OCI-LY7 (cell line): ENCODE results near the gene MAPRE2. TPM values are rescaled to one million over a fixed set of nuclear protein-coding genes. Genes with fewer than 3 reads are reported as not detected.

Source experiments
- BruUV-seq: library from RNA; stranded (reverse); fragments of 400-500 nt; replicated peaks from 2 replicates; lab custom pipeline; 2021; lab: Mats Ljungman, UMichigan
- CTCF ChIA-PET: fragments of 300-600 bp; sonication (Branson Sonifier 250); formaldehyde crosslinking; loops from one replicate; lab custom pipeline; 2022; ENCODE audit warnings: antibody characterized with exemption; ENCODE audit not compliant: unreplicated experiment; lab: Charles Lee
- POLR2A ChIA-PET: fragments of 300-600 bp; sonication (Branson Sonifier 250); formaldehyde crosslinking; loops from one replicate; lab custom pipeline; 2022; ENCODE audit warnings: antibody characterized with exemption; lab: Charles Lee
- DNase-seq: peaks from one replicate; pipeline ENCODE4 v3.0.0-alpha.2; 2015; ENCODE audit warnings: low spot score
- H2AFZ ChIP-seq: fragments of 200-600 bp; sonication (generic), shearing (Covaris generic); 2 replicates; pipeline ENCODE4 v1.6.1; 2014; ENCODE audit warnings: mild to moderate bottlenecking, antibody characterized with exemption, low read length, moderate library complexity
- H3K27ac ChIP-seq: fragments of 200-600 bp; sonication (generic); 2 replicates; pipeline ENCODE4 v1.5.1; 2014; ENCODE audit warnings: mixed run types, low read depth, mild to moderate bottlenecking, moderate library complexity, low read length, inconsistent platforms; ENCODE audit not compliant: poor library complexity, severe bottlenecking
- H3K36me3 ChIP-seq: fragments of 200-600 bp; sonication (generic); 2 replicates; pipeline ENCODE4 v1.6.1; 2014; ENCODE audit warnings: mild to moderate bottlenecking, antibody characterized with exemption, low read length, moderate library complexity, mixed read lengths; ENCODE audit not compliant: insufficient read depth
- H3K4me1 ChIP-seq: fragments of 200-600 bp; sonication (generic); 2 replicates; pipeline ENCODE4 v1.5.1; 2014; ENCODE audit warnings: mild to moderate bottlenecking, low read length; ENCODE audit not compliant: insufficient read depth, poor library complexity, severe bottlenecking
- H3K4me2 ChIP-seq: fragments of 200-600 bp; sonication (generic); 2 replicates; pipeline ENCODE4 v1.6.1; 2014; ENCODE audit warnings: mild to moderate bottlenecking, low read length
- H3K4me3 ChIP-seq: fragments of 200-600 bp; sonication (generic); 2 replicates; pipeline ENCODE4 v1.5.1; 2014; ENCODE audit warnings: mild to moderate bottlenecking, low read depth, low read length; ENCODE audit not compliant: poor library complexity, severe bottlenecking
- H3K79me2 ChIP-seq: fragments of 200-600 bp; sonication (generic); 2 replicates; pipeline ENCODE4 v1.6.1; 2016; ENCODE audit warnings: low read depth, mild to moderate bottlenecking, low read length, moderate library complexity, mixed read lengths; ENCODE audit not compliant: insufficient read depth
- H3K9me2 ChIP-seq: fragments of 200-600 bp; sonication (generic); 2 replicates; pipeline ENCODE4 v1.6.1; 2016; ENCODE audit warnings: mild to moderate bottlenecking, low read length, mixed read lengths; ENCODE audit not compliant: insufficient read depth
- H3K9me3 ChIP-seq: fragments of 200-600 bp; sonication (generic); 2 replicates; pipeline ENCODE4 v1.6.1; 2014; ENCODE audit warnings: mild to moderate bottlenecking, mixed run types, low read length, mixed read lengths
- H4K20me1 ChIP-seq: fragments of 200-600 bp; sonication (generic); 2 replicates; pipeline ENCODE4 v1.6.1; 2014; ENCODE audit warnings: mild to moderate bottlenecking, antibody characterized with exemption, low read length, moderate library complexity, mixed read lengths; ENCODE audit not compliant: insufficient read depth
- CTCF ChIP-seq: fragments of 200-600 bp; sonication (generic); conservative IDR thresholded peaks from 2 replicates; pipeline ENCODE4 v1.5.1; 2014; ENCODE audit warnings: mild to moderate bottlenecking, antibody characterized with exemption, low read length, moderate library complexity, mixed read lengths
- EZH2phosphoT487 ChIP-seq: fragments of 200-600 bp; sonication (generic); IDR thresholded peaks from 2 replicates; pipeline ENCODE4 v1.6.1; 2018; ENCODE audit warnings: low read depth, borderline replicate concordance, mild to moderate bottlenecking, mixed run types, antibody characterized with exemption, low read length, moderate library complexity, mixed read lengths
- intact Hi-C: fragments of 100-400 bp; cut with micrococcal nuclease; formaldehyde crosslinking; loops from one replicate; pipeline ENCODE4 v1.10.0; 2022; ENCODE audit not compliant: unreplicated experiment
- total RNA-seq, 2 experiments: library from RNA; depleted of rRNA in 1 of 2; stranded (reverse); fragments of >200 nt in 1 of 2; shearing (Covaris generic) in 1 of 2; gene quantifications; 2 replicates each; pipeline ENCODE4 v1.2.3, GENCODE V29; 2014 to 2022

Gene MAPRE2
- total RNA-seq, 2 experiments from 2014 or later, result 17.1 to 35.2 TPM

GRCh38 chr18:35114305-35114704 is 73.1 kb downstream of the MAPRE2 start:
- H3K79me2 ChIP-seq, result no peaks in the 10 kb centered on the region
- ChIA-PET CTCF (no interaction called here), POLR2A (interaction anchor here (0.6 to 1.5 kb wide), 2 partner anchors 13 to 31 kb away, joined by 3 to 4 read pairs; no protein-coding TSS in a partner anchor)
- no peak overlapping the region for H3K4me3 ChIP-seq
- no peak for DNase-seq
- no peaks in the 10 kb centered on the region for H4K20me1 ChIP-seq
- no peak overlapping the region for H2AFZ ChIP-seq
- no peaks in the 10 kb centered on the region for H3K9me2 ChIP-seq
- no TSS peak for BruUV-seq
- intact Hi-C loops, result no loop called here
- no peaks in the 10 kb centered on the region; the same call in 1 of the 2 replicates for H3K36me3 ChIP-seq
- no peaks in the 10 kb centered on the region for H3K9me3 ChIP-seq
- no peak overlapping the region for H3K27ac ChIP-seq
- H3K4me2 ChIP-seq, result no peak overlapping the region
- TF ChIP-seq CTCF (no peak), EZH2phosphoT487 (no peak)
- peaks cover 5% of the 10 kb centered on the region for H3K4me1 ChIP-seq

- Histone ChIP-seq H3K79me2 (no peaks in the 10 kb centered on the region), H3K4me1 (peaks cover 5% of the 10 kb centered on the region), H3K4me2 (no peak overlapping the region), H3K9me3 (no peaks in the 10 kb centered on the region), H4K20me1 (no peaks in the 10 kb centered on the region), H3K27ac (no peak overlapping the region), H3K9me2 (no peaks in the 10 kb centered on the region), H2AFZ (no peak overlapping the region), H3K4me3 (no peak overlapping the region), H3K36me3 (no peaks in the 10 kb centered on the region; the same call in 1 of the 2 replicates)
- no peak for DNase-seq
- TF ChIP-seq CTCF (no peak), EZH2phosphoT487 (no peak)
- BruUV-seq, result no TSS peak
- intact Hi-C loops, result no loop called here
- CTCF ChIA-PET, result no interaction called here
- POLR2A ChIA-PET, result no interaction called here
Observed at GRCh38 chr18:35116784-35117318, 75.6 kb downstream of the MAPRE2 start.

DNA sequence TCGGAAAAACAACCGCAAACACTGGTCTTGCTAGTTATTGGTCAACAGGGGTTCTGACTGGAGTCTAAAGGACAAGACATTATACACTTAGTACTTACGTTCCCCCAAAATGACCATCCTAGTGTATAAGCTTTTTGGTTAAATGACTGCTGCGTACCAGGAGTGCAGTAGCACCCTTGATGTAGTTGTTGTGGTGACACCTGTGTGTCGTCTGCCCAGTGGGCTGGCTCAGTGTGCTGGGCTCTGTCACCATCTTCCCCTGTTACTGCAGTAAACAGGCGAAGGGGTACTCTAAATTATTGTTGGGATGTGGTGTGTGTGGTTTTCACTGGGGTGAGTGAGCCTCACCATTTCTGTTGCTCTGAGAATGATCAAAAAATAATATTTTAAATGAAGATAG is 76.2 kb downstream of the MAPRE2 start:
- POLR2A ChIA-PET, result no interaction called here
- H3K9me3 ChIP-seq, result no peaks in the 10 kb centered on the region
- no peak overlapping the region for H3K27ac ChIP-seq

More for the DNA sequence above, 76.2 kb downstream of the MAPRE2 start:
- intact Hi-C loops, result no loop called here
- TF ChIP-seq EZH2phosphoT487, result no peak
- no peak for TF ChIP-seq CTCF
- CTCF ChIA-PET, result no interaction called here
- Histone ChIP-seq H3K4me2 (no peak overlapping the region), H4K20me1 (no peaks in the 10 kb centered on the region), H3K4me3 (no peak overlapping the region), H3K4me1 (peaks cover 5% of the 10 kb centered on the region), H3K9me2 (no peaks in the 10 kb centered on the region), H3K79me2 (no peaks in the 10 kb centered on the region), H2AFZ (no peak overlapping the region), H3K36me3 (no peaks in the 10 kb centered on the region; the same call in 1 of the 2 replicates)
- no TSS peak for BruUV-seq
- no peak for DNase-seq
